OCI-LY7 (cell line): Measurements from ENCODE around the gene CDKL5. TPM values are rescaled to one million over a fixed set of nuclear protein-coding genes. Genes with fewer than 3 reads are reported as not detected.

ENCODE experiments used
- BruUV-seq: library from RNA; stranded (reverse); fragments of 400-500 nt; replicated peaks from 2 replicates; lab custom pipeline; 2021; lab: Mats Ljungman, UMichigan
- CTCF ChIA-PET: fragments of 300-600 bp; sonication (Branson Sonifier 250); formaldehyde crosslinking; loops from one replicate; lab custom pipeline; 2022; ENCODE audit warnings: antibody characterized with exemption; ENCODE audit not compliant: unreplicated experiment; lab: Charles Lee
- POLR2A ChIA-PET: fragments of 300-600 bp; sonication (Branson Sonifier 250); formaldehyde crosslinking; loops from one replicate; lab custom pipeline; 2022; ENCODE audit warnings: antibody characterized with exemption; lab: Charles Lee
- DNase-seq: peaks from one replicate; pipeline ENCODE4 v3.0.0-alpha.2; 2015; ENCODE audit warnings: low spot score
- H2AFZ ChIP-seq: fragments of 200-600 bp; sonication (generic), shearing (Covaris generic); 2 replicates; pipeline ENCODE4 v1.6.1; 2014; ENCODE audit warnings: mild to moderate bottlenecking, antibody characterized with exemption, low read length, moderate library complexity
- H3K27ac ChIP-seq: fragments of 200-600 bp; sonication (generic); 2 replicates; pipeline ENCODE4 v1.5.1; 2014; ENCODE audit warnings: mixed run types, low read depth, mild to moderate bottlenecking, moderate library complexity, low read length, inconsistent platforms; ENCODE audit not compliant: poor library complexity, severe bottlenecking
- H3K36me3 ChIP-seq: fragments of 200-600 bp; sonication (generic); 2 replicates; pipeline ENCODE4 v1.6.1; 2014; ENCODE audit warnings: mild to moderate bottlenecking, antibody characterized with exemption, low read length, moderate library complexity, mixed read lengths; ENCODE audit not compliant: insufficient read depth
- H3K4me1 ChIP-seq: fragments of 200-600 bp; sonication (generic); 2 replicates; pipeline ENCODE4 v1.5.1; 2014; ENCODE audit warnings: mild to moderate bottlenecking, low read length; ENCODE audit not compliant: insufficient read depth, poor library complexity, severe bottlenecking
- H3K4me2 ChIP-seq: fragments of 200-600 bp; sonication (generic); 2 replicates; pipeline ENCODE4 v1.6.1; 2014; ENCODE audit warnings: mild to moderate bottlenecking, low read length
- H3K4me3 ChIP-seq: fragments of 200-600 bp; sonication (generic); 2 replicates; pipeline ENCODE4 v1.5.1; 2014; ENCODE audit warnings: mild to moderate bottlenecking, low read depth, low read length; ENCODE audit not compliant: poor library complexity, severe bottlenecking
- H3K79me2 ChIP-seq: fragments of 200-600 bp; sonication (generic); 2 replicates; pipeline ENCODE4 v1.6.1; 2016; ENCODE audit warnings: low read depth, mild to moderate bottlenecking, low read length, moderate library complexity, mixed read lengths; ENCODE audit not compliant: insufficient read depth
- H3K9me2 ChIP-seq: fragments of 200-600 bp; sonication (generic); 2 replicates; pipeline ENCODE4 v1.6.1; 2016; ENCODE audit warnings: mild to moderate bottlenecking, low read length, mixed read lengths; ENCODE audit not compliant: insufficient read depth
- H3K9me3 ChIP-seq: fragments of 200-600 bp; sonication (generic); 2 replicates; pipeline ENCODE4 v1.6.1; 2014; ENCODE audit warnings: mild to moderate bottlenecking, mixed run types, low read length, mixed read lengths
- H4K20me1 ChIP-seq: fragments of 200-600 bp; sonication (generic); 2 replicates; pipeline ENCODE4 v1.6.1; 2014; ENCODE audit warnings: mild to moderate bottlenecking, antibody characterized with exemption, low read length, moderate library complexity, mixed read lengths; ENCODE audit not compliant: insufficient read depth
- CTCF ChIP-seq: fragments of 200-600 bp; sonication (generic); conservative IDR thresholded peaks from 2 replicates; pipeline ENCODE4 v1.5.1; 2014; ENCODE audit warnings: mild to moderate bottlenecking, antibody characterized with exemption, low read length, moderate library complexity, mixed read lengths
- EZH2phosphoT487 ChIP-seq: fragments of 200-600 bp; sonication (generic); IDR thresholded peaks from 2 replicates; pipeline ENCODE4 v1.6.1; 2018; ENCODE audit warnings: low read depth, borderline replicate concordance, mild to moderate bottlenecking, mixed run types, antibody characterized with exemption, low read length, moderate library complexity, mixed read lengths
- intact Hi-C: fragments of 100-400 bp; cut with micrococcal nuclease; formaldehyde crosslinking; loops from one replicate; pipeline ENCODE4 v1.10.0; 2022; ENCODE audit not compliant: unreplicated experiment
- total RNA-seq, 2 experiments: library from RNA; depleted of rRNA in 1 of 2; stranded (reverse); fragments of >200 nt in 1 of 2; shearing (Covaris generic) in 1 of 2; gene quantifications; 2 replicates each; pipeline ENCODE4 v1.2.3, GENCODE V29; 2014 to 2022

CDKL5 gene
- total RNA-seq, 2 experiments from 2014 or later = 1.3 to 2.0 TPM

GRCh38 chrX:18617407-18617750 lies 192.0 kb downstream of the CDKL5 start:
- Histone ChIP-seq H4K20me1 (no peaks in the 10 kb centered on the region), H3K27ac (no peak overlapping the region), H3K36me3 (no peaks in the 10 kb centered on the region), H3K4me3 (no peak overlapping the region), H3K79me2 (no peaks in the 10 kb centered on the region), H3K4me1 (no peaks in the 10 kb centered on the region), H2AFZ (no peak overlapping the region), H3K9me3 (no peaks in the 10 kb centered on the region), H3K4me2 (no peak overlapping the region), H3K9me2 (no peaks in the 10 kb centered on the region)
- TF ChIP-seq CTCF (no peak), EZH2phosphoT487 (no peak)
- no TSS peak for BruUV-seq
- DNase-seq = no peak
- CTCF ChIA-PET = no interaction called here
- intact Hi-C loops = no loop called here
- POLR2A ChIA-PET = no interaction called here

DNA sequence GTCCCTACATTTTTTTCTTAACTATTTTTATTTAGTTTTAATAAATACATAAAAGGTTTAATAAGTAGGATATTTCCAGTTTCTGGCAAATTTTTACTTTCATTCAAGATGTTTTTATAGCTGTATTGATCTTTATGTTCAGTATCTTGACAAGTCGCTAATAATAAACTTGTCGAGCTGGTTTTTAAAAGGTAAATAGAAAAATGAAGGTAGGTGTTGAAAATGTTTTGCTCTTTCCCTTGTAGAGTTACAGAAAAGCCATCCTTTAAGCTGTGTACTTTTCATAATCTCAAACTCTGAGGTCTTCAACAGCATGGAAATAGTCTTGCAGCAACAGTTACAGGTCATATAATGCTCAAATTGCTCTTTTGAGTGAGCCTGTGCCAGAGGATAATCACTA lies 193.9 kb downstream of the CDKL5 start:
- Histone ChIP-seq H3K27ac (no peak overlapping the region), H3K36me3 (no peaks in the 10 kb centered on the region), H3K9me2 (no peaks in the 10 kb centered on the region), H3K4me2 (no peak overlapping the region), H3K79me2 (no peaks in the 10 kb centered on the region), H3K4me1 (no peaks in the 10 kb centered on the region), H3K9me3 (no peaks in the 10 kb centered on the region), H4K20me1 (no peaks in the 10 kb centered on the region), H3K4me3 (no peak overlapping the region), H2AFZ (no peak overlapping the region)
- ChIA-PET POLR2A (no interaction called here), CTCF (no interaction called here)
- DNase-seq = no peak
- intact Hi-C loops = no loop called here
- TF ChIP-seq CTCF (no peak), EZH2phosphoT487 (no peak)
- no TSS peak for BruUV-seq

DNA sequence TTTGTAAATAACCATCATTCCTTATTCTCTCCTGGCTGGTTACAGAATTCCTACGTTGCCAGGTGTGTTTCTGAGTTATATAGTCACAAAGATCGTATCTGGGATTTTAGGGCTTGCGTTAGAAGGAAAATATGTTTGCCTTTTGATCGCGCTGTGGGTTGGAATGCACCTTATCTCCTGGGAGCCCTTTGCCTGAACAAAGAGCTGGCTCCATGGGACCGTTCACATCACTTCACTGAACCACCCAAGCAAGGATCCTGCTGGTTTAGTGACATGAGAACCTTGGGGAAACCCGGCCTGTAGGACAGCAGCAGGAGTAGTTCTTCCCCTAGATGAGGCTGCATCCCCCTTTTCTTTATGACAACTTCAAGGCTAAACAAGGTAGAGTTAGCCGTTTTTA lies 194.9 kb downstream of the CDKL5 start:
- ChIA-PET CTCF (no interaction called here), POLR2A (no interaction called here)
- H3K9me2 ChIP-seq = no peaks in the 10 kb centered on the region
- H3K36me3 ChIP-seq = no peaks in the 10 kb centered on the region
- no peak overlapping the region for H2AFZ ChIP-seq
- DNase-seq = no peak
- H3K4me1 ChIP-seq = no peaks in the 10 kb centered on the region
- H3K9me3 ChIP-seq = no peaks in the 10 kb centered on the region
- no peaks in the 10 kb centered on the region for H3K79me2 ChIP-seq
- intact Hi-C loops = no loop called here
- no TSS peak for BruUV-seq
- no peaks in the 10 kb centered on the region for H4K20me1 ChIP-seq
- TF ChIP-seq CTCF (no peak), EZH2phosphoT487 (no peak)
- H3K4me3 ChIP-seq = no peak overlapping the region
- H3K27ac ChIP-seq = no peak overlapping the region
- H3K4me2 ChIP-seq = no peak overlapping the region
